Activated CD4-positive, alpha-beta T cell treated with anti-CD3 and anti-CD28 coated beads, Interleukin-2, Interleukin-6, amounts not matched to agents 100 ng/mL and 50 ng/mL, durations not matched to agents 16 hours and 8 hours (primary cell): ENCODE measurements around the gene RSL1D1.
"Not testable (repeated sequence)": the region's sequence is repeated elsewhere in the genome, so short reads cannot be mapped to it uniquely, and the experiment has no call there.

Experiments used
- DNase-seq: peaks from one replicate; pipeline ENCODE4 v3.0.0-alpha.2; 2020

RSL1D1 gene

GRCh38 chr16:11843206-11843605 is 8.1 kb downstream of the RSL1D1 start:
- DNase-seq, result no peak

DNA sequence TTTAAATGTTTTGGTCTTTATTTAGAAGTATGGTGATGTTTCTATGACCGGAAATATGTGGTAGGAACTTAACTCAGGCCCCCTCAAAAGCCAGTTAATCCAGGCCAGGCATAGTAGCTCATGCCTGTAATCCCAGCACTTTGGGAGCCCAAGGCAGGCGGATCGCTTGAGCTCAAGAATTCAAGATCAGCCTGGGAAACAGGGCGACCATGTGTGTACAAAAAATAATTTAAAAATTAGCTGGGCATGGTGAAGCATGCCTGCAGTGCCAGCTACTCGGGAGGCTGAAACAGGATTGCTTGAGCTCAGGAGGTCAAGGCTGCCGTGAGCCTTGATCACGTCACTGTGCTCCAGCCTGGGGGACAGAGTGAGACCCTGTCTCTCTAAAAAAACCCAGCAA is 10.3 kb downstream of the RSL1D1 start:
- no peak for DNase-seq

DNA sequence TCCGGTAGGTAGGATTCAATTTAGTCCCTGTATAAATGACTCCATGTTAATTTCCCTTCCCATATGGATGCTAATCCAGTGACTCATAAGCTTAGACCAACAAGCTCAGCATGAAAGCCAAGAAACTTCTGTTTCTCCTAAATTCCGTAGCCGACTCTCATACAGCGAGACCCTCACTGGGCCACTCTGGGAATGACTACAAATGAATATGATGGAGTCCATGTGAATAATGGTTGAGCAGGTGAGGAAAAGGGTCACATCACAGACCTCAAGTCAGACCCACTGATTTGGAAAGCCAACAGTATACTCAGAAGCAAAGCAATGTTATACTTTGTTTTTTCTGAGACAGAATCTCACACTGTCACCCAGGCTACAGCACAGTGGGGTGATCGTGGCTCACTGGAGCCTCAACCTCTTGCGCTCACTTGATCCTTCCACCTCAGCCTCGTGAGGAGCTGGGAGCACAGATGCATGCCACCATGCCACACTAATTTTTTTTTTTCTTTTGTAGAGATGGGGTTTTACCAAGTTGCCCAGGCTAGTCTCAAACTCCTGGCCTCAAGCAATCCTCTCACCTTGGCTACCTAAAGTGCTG is 14.6 kb downstream of the RSL1D1 start:
- no peak for DNase-seq

GRCh38 chr16:11835891-11836649 is 15.3 kb downstream of the RSL1D1 start:
- DNase-seq, result no peak

DNA sequence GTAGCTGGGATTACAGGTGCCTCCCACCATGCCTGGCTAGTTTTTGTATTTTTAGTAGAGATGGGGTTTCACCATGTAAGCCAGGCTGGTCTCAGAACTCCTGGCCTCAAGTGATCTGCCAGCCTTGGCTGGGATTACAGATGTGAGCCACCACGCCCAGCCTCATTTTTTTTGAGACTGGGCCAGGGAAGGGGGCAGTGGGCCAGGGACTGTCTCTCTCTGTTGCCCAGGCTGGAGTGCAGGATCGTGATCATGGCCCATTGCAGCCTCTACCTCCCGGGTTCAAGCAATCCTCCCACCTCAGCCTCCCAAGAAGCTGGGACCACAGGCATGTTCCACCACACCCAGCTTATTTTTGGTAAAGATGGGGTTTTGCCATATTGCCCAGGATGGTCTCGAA is 16.0 kb downstream of the RSL1D1 start:
- no peak for DNase-seq

- DNase-seq, result no peak
Observed at GRCh38 chr16:11833951-11834695, 17.2 kb downstream of the RSL1D1 start.

DNA sequence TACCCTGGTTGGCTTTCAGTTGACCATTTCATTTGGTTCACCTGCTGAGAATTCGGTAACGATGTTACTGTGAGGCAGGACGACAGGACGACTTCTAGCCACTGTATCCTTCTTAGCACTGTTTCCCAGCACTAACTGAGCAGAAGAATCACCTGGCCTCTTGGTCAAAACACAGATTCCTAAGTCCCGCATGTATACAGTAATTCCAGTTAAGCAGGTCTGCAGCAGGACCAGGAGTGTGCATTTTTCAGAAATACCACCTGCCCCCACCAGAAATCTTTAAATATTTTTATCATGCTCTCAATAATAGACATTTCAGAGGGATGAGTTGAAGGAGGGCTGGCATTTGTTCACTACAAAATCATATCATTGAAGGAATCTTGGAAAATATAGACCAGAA is 22.6 kb downstream of the RSL1D1 start:
- DNase-seq, result no peak

DNA sequence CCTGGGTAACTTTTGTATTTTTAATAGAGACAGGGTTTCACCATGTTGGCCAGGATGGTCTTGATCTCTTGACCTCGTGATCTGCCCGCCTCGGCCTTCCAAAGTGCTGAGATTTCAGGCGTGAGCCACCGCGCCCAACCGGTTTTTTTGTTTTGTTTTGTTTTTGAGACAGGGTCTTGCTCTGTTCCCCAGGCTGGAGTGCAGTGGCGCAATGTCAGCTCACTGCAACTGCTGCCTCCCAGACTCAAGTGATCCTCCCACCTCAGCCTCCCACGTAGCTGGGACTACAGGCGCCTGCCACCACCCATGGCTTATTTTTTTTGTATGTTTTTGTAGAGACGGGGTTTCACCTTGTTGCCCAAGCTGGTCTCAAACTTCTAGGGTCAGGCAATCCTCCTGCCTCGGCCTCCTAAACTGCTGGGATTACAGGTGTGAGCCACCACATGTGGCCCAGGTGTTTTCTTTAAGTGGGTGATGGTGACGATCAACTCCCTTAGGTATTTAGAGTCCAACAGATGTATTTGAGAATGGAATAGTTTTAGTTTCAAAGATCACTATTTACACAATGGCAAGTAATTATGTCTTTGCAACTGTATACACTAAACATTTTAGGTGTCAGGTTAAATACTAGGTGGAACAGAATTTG is 25.7 kb downstream of the RSL1D1 start:
- DNase-seq, result not testable (repeated sequence)

DNA sequence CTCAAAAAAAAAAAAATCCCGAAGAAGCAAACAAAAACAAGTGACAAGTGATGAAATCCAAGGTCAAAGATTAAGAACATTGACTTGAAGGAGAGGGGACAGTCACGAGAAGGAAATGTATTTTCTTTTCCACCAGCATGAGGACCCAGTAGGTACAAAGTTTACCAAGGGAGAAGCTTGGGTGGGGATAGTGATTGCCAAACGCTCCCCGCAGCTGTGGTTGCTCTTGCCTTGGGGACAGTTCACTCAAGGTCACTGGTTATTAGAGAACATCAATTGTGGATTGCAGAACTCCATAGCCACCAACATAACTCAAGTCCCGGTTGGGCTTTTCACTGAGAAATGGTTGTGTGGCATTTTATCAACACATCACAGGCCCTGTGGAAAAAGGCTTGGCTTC is 27.0 kb downstream of the RSL1D1 start:
- DNase-seq, result no peak

- not testable (repeated sequence) for DNase-seq
Observed at GRCh38 chr16:11823645-11824044, 27.7 kb downstream of the RSL1D1 start.

GRCh38 chr16:11819798-11820197 is 31.5 kb downstream of the RSL1D1 start:
- DNase-seq, result no peak

DNA sequence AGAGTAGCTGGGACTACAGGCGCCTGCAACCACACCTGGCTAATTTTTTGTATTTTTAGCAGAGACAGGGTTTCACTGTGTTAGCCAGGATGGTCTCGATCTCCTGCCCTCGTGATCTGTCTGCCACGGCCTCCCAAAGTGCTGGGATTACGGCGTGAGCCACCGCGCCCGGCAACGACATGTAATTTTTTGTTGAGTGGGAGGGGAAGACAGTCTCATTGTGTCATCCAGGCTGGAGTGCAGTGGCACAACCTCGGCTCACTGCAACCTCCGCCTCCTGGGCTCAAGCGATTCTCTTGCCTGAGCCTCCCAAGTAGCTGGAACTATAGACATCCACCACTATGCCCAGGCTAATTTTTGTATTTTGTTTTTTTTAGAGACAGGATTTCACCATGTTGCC is 32.4 kb downstream of the RSL1D1 start:
- not testable (repeated sequence) for DNase-seq

DNA sequence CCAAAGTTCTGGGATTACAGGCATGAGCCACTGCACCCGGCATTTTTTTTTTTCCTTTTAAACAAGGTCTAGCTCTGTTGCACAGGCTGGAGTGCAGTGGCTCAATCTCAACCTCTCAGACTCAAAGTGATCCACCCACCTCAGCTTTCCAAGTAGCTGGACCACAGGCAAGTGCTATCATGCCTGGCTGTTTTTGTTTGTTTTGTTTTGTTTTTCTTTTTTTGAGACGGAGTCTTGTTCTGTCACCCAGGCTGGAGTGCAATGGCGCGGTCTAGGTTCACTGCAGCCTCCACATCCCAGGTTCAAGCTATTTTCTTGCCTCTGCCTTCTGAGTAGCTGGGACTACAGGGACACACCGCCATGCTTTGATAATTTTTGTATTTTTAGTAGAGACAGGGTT is 35.2 kb downstream of the RSL1D1 start:
- DNase-seq, result no peak

DNA sequence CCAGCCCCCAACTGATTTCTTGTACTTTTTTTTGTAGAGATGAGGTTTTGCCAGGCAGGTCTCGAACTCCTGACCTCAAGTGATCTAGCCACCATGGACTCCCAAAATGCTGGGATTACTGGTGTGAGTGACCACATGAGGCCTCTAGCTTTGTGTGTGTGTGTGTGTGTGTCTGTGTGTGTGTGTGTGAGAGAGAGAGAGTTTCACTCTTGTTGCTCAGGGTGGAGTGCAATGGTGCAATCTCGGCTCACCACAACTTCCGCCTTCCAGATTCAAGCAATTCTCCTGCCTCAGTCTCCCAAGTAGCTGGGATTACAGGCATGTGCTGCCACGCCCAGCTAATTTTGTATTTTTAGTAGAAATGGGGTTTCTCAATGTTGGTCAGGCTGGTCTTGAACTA is 36.5 kb downstream of the RSL1D1 start:
- not testable (repeated sequence) for DNase-seq

DNA sequence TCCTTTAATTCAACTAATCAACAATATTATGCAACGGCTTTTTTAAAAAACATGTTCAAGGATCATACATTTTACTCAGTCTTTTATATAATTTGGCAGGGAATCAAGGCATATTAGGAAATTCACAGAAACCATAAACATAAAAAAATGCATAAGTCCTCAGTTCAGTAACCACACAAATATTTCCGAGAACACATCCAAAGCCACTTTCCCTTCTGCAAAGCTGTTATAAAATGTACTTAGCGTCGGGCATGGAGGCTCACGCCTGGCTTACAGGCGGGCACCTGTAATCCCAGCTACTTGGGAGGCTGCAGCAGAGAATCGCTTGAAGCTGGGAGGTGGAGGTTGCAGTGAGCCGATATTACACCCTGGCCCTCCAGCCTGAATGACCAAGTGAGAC is 44.6 kb downstream of the RSL1D1 start:
- DNase-seq, result no peak

DNA sequence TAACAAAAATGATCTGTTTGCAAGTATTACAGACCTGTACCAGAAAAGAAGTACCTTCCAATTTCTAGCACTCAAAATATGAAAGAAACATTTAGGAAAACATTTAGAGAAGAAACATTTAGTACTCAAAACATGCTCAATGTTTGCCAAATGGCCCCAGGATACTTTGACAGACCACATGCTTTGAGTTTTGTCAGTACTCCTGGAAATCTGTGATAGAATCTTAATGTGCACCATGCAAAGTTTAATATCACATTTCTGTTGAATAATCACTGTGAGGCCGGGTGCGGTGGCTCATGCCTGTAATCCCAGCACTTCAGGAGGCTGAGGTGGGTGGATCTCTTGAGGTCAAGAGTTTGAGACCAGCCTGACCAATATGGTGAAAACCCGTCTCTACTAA is 45.8 kb downstream of the RSL1D1 start:
- no peak for DNase-seq

DNA sequence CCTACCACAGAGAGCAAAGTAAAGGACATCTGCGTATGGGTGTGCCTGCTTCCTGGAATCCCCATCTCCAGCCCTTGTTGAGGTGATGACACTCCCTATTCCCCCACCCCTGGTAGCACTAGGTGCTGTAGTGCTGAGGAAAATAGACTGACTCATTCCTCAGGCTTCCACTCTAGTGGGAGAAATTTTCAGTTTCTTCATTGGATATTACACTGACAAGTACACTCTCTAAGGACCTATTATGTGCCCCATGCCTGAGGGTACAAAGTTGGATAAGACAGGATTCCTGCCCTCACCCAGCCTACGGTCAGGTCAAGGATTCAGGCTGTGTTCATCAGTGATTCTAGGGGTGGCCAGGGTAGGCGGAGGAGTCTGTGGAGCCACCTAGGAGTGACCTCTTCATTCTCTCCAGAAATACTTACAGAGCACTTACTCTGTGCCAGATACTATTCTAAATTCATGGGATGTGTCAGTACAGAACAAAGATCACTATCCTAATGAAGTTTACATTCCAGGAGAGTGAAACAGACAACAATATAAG is 49.8 kb downstream of the RSL1D1 start:
- DNase-seq, result no peak

DNA sequence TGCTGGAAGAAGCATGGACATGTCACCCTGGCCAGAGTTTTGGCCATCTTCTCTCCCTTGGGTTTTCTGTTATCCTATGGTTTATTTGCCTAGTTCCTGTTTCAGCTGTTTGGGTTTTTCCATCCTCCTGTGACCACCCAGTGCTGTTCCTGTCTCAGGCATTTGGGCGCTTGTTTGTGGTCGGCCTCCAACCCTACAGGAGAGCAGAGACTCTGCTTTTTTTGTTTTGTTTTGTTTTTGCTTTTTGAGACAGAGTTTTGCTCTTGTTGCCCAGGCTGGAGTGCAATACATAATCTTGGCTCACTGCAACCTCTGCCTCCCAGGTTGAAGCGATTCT is 51.0 kb downstream of the RSL1D1 start:
- DNase-seq, result no peak

DNA sequence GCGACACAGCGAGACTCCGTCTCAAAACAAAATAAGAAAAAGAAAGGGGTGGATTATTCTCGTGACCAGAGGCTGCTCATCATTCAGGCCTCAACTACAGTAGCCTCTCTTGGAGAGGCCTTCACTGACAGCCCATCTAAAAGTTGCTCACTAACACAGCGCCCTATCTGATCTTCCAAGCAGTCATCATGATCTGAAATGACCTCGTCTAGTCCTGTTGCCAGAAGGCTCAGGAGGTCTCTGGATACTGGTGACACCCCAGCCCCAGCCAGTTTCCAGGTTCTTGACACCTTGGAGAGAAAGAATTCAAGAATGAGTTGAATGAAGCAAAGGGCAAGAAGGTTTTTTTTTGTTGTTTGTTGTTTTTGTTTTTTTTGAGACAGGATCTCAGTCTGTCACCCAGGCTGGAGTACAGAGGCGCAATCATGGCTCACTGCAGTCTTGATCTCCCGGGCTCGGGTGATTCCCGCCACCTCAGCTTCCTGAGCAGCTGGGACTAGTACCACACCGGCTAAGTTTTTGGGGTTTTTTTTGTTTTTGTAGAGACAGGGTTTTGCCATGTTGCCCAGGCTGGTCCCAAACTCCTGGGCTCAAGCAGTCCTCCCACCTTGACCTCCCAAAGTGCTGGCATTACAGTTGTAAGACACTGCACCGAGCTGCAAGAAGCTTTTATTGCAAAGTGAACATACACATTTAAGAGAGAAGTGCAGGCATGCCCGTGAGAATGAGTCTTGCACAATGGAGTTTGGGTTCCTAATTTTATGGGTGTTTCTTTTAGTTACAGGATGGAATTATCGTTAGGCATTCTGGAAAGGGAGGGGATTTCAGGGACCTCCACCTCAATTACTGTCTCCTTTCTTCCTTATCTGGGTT is 51.6 kb downstream of the RSL1D1 start:
- DNase-seq, result no peak

DNA sequence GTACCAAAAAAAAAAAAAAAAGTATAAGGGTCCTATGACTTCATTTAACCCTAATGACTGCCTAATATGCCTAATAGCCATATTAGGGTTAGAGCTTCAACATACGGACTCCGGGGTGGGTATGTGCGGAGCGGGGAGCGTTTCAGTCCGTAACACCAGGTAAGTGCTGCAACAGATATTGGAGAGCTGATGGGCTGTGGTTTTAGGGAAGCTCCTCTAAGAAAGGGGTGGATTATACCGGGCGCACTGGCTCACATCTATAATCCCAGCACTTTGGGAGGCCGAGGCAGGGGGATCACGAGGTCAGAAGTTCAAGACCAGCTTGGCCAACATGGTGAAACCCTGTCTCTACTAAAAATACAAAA is 52.3 kb downstream of the RSL1D1 start:
- no peak for DNase-seq

- DNase-seq, result no peak
Observed at GRCh38 chr16:11797957-11798299, 53.4 kb downstream of the RSL1D1 start.

DNA sequence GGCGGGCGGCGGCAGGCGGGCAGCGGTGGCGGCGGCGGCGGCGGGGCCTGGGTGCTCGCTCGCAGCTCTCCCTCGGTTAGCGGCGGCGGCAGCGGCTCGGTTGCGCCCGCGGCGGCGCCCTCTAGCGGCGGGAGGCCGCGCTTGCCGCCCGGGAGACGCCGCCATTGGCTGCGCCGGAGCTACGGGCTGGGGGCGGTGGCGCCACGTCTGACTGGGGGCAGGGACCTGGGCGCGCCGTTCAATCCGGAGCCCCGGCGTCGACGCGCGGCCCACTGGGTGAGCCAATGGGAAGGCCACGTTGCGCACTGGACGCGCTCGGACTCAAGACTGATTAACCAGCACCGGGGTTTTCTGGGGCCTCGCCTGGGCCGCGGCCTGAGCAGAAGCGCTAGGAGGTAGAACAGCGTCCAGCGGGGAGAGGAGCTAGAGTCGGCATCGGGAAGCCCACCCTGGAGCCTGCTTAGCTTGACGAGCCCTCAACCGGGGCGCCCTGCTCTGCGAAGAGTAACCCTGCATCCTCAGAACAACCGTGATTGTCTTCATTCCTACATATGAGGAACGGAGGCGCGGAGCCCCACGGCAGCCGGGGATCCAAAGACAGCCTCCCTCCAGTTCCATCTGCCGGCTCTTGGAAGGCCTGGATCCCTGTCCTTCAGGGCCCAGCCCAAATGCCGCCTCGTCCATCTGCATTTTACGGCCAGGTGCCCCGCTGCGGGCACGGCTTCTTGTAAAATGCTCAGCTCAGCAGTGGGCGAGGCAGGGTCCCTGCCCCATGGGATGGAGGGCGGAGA is 54.0 kb downstream of the RSL1D1 start, which contains the start of gene ZC3H7A:
Gene ZC3H7A (minus strand): TSS at position 93 of the 791 bp plus-strand sequence. CDS start 14,904 bp downstream, outside the sequence.
- peak; percentile 97 for DNase-seq
